ENCODE results near the gene APLP2.

APLP2 gene

DNA sequence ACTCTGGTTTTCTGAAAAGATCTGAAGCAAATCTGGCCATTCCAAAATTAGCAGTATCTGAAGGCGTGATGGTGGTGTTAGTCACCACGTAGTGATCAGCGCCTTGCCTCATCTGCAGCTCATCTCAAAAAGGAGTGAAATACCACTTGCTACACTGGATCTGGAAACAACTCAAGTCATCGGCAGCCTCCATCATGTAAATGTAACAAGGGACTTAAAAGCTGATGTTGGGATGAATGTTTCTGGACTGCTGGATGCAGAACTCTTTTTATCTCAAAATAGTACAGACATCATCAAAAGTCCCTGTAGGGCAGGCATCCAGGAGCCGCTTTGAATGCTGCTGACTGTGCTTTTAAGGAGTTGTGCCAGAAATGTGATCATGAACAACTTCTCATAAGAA lies 14.1 kb upstream of the APLP2 start:
- DNase-seq (ENCODE audit: low read depth, low spot score) = no peak

GRCh38 chr11:130061017-130061416 lies 8.7 kb upstream of the APLP2 start:
- DNase-seq (ENCODE audit: low read depth, low spot score) = no peak

DNA sequence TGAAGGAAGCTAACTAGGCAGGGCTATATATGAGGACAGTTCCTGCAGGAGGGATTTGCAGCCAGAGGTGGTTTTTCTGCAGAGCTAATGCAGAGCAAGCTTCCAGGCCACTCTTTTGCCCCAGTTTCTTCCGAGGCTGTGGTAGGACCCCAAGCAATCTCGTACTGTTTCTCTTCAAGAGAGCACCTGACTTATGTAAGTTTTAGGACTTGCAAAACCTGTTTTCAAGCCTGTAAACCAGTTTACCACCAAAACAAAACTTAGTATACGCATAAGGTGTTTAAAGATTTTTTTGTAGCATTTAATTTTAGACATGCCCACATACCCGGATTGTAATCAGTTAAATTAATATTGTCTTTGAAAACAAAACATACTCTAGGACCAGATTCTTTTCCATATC lies 7.7 kb upstream of the APLP2 start:
- DNase-seq (ENCODE audit: low read depth, low spot score) = peak; percentile 40

- DNase-seq (ENCODE audit: low read depth, low spot score) = no peak
Measured at GRCh38 chr11:130063451-130063850, 6.2 kb upstream of the APLP2 start.

DNA sequence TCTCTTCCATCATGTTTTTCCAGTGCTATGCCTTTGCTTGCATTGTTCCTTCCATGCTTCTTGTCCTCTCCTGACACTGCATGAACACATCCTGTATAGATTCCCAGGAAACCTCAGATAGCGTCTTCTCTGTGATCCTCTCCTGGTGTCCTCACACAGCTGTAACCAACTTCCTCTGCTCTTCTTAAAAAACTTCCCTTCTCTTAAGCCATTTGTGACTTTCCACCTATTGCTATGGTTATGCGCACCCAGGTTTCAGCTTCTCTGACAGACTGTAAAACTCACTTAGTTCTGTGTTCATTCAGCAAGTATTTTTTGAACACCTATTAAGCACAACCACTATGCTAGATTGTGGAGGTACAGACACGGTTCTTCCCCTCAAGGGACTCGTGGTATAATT lies 5.1 kb upstream of the APLP2 start:
- no peak for DNase-seq (ENCODE audit: low read depth, low spot score)

- DNase-seq (ENCODE audit: low read depth, low spot score) = no peak
Measured at GRCh38 chr11:130066338-130066737, 3.4 kb upstream of the APLP2 start.

- DNase-seq (ENCODE audit: low read depth, low spot score) = no peak
Measured at GRCh38 chr11:130068546-130068985, 1.1 kb upstream of the APLP2 start.

GRCh38 chr11:130068986-130069658 lies 572 bp upstream of the APLP2 start:
- DNase-seq (ENCODE audit: low read depth, low spot score) = no peak

- peak; percentile 58 for DNase-seq (ENCODE audit: low read depth, low spot score)
Measured at GRCh38 chr11:130070109-130070845, 583 bp downstream of the APLP2 start.

DNA sequence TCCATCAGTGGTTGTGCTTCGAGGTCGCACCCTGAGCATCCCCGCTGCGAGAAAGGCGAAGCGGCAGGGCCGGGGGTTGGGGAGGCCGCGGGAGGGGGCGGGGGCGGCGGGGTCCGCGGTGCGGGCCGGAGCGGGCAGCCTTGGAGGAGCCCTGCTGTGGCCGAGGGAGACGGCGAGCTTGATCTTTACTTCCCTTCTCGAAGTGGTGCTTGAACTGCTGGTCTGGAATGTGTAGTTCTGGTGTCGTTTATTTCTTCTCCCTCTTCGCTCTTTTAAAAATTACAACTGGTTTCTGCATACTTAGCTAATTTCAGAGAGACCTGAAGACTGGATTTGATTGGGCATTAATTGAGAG lies 1.1 kb downstream of the APLP2 start:
- DNase-seq (ENCODE audit: low read depth, low spot score) = no peak

- no peak for DNase-seq (ENCODE audit: low read depth, low spot score)
Measured at GRCh38 chr11:130071211-130071712, 1.6 kb downstream of the APLP2 start.

DNA sequence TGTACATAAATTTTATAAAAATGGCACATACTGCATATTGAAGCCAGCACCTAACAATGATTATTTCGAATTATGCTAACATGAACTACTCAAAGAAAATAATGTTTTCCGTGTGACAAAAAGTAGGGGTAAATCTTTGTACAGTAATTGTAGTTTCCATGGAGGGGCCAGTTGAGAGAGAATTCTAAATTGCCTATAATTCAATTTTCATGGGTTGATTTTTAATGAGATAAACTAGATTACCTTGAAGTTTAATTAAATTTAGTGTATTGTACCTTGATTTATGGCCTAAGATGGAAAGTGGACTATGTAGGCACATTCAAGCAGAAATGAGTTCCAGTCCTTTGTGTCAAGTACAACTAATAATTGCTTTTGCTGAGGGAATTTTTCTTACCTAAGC lies 5.0 kb downstream of the APLP2 start:
- DNase-seq (ENCODE audit: low read depth, low spot score) = no peak

- peak; percentile 72 for DNase-seq (ENCODE audit: low read depth, low spot score)
Measured at GRCh38 chr11:130076778-130077481, 7.2 kb downstream of the APLP2 start.

DNA sequence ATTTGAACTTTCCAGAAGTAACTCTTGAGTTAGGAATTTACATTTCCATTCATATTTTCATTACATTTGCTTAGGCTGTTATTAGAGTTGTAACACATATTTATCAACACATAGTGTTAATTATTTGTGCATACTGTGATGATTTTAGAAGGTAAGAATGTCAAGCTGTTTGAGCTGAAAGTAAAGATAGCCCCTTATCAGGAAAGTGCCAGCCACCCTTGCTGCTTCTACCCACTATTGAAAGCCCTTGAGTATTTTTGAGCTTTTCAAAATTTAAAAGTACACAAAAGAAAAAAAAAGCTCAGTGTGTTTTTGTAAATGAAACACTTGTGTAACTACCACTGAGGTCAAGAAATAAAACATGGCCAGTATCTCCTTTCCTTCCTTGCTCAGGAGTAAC lies 8.0 kb downstream of the APLP2 start:
- DNase-seq (ENCODE audit: low read depth, low spot score) = no peak

- no peak for DNase-seq (ENCODE audit: low read depth, low spot score)
Measured at GRCh38 chr11:130078080-130078479, 8.4 kb downstream of the APLP2 start.

DNA sequence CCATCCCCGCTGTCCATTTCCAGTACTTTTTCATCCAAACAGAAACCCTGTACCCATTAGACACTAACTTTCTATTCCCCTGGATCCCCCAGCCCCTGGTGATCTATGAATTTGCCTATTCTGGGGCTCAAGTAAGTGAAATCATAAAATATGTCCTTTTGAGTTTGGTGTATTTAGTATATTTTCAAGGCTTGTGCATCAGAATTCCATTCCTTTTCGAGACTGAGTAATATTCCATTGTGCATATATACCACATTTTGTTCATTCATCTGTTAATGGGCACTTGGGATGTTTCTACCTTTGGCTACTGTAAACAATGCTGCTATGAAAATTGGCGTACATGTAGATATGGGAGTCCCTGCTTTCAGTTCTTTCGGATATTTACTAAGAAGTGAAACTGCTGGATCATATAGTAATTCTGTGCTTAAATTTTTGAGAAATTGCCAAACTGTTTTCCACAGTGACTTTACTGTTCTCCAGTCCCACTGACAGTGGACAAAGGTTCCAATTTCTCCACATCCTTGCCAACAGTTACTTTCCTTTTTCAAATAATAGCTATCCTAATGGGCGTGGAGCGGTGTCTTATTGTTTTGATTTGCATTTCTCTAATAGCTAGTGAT lies 16.1 kb downstream of the APLP2 start:
- no peak for DNase-seq (ENCODE audit: low read depth, low spot score)

DNA sequence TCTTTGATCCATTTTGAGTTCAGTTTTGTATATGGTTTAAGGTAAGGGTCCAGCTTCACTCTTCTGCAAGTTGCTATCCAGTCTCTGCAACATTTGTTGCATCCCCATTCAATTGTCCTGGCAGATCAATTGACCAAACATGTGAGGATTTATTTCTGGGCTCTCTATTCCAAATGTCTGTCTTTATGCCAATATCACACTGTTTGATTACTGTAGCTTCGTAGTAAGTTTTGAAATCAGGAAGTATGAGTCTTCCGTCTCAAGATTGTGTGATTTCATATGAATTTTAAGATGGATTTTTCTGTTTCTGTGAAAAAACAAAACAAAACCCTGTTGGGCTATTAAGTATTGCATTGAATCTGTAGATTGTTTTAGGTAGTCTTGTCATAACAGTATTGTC lies 17.0 kb downstream of the APLP2 start:
- no peak for DNase-seq (ENCODE audit: low read depth, low spot score)

GRCh38 chr11:130087294-130087926 lies 17.7 kb downstream of the APLP2 start:
- DNase-seq (ENCODE audit: low read depth, low spot score) = no peak

DNA sequence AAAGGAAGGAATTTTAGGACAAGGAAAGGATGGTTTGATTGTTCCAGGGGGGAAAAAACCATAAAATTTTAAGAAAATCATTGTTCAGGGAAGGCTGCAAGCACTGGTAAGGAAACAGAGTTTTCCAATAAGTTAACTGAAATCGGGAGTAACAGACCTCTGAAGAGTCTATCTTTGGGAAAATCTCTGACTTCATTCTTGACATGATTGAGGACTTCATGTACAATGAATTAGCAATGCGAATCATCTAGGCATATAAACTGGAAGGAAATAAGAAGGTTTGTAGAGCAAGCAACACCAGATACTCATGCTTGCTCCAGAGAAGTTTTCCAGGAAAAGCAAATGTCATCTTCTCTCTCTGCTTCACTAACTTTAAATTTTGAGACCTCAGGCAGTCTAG lies 18.5 kb downstream of the APLP2 start:
- no peak for DNase-seq (ENCODE audit: low read depth, low spot score)

GRCh38 chr11:130088919-130089673 lies 19.4 kb downstream of the APLP2 start:
- DNase-seq (ENCODE audit: low read depth, low spot score) = no peak

GRCh38 chr11:130089674-130090073 lies 20.0 kb downstream of the APLP2 start:
- DNase-seq (ENCODE audit: low read depth, low spot score) = no peak
